GM21367 (cell line): ENCODE measurements around the gene UBFD1.
"Not testable (repeated sequence)": the region's sequence is repeated elsewhere in the genome, so short reads cannot be mapped to it uniquely, and the experiment has no call there.

Source experiments
- ATAC-seq: cut with Tn5 transposase; IDR thresholded peaks from one replicate; pipeline ENCODE4 v1.9.1; 2021; ENCODE audit not compliant: unreplicated experiment

UBFD1 gene

GRCh38 chr16:23524886-23525285, 32.6 kb upstream of the UBFD1 start:
- ATAC-seq = no peak

GRCh38 chr16:23527961-23528643, 29.4 kb upstream of the UBFD1 start:
- ATAC-seq = no peak

- ATAC-seq = no peak
Measured at GRCh38 chr16:23528644-23529310, 28.8 kb upstream of the UBFD1 start.

- ATAC-seq = no peak
Measured at GRCh38 chr16:23530062-23530461, 27.5 kb upstream of the UBFD1 start.

- ATAC-seq = no peak
Measured at GRCh38 chr16:23532448-23532847, 25.1 kb upstream of the UBFD1 start.

GRCh38 chr16:23534868-23535860, 22.4 kb upstream of the UBFD1 start:
- no peak for ATAC-seq

- no peak for ATAC-seq
Measured at GRCh38 chr16:23535901-23536300, 21.6 kb upstream of the UBFD1 start.

GRCh38 chr16:23537390-23537789, 20.1 kb upstream of the UBFD1 start:
- ATAC-seq = no peak

- ATAC-seq = no peak
Measured at GRCh38 chr16:23538919-23539278, 18.6 kb upstream of the UBFD1 start.

GRCh38 chr16:23539984-23540816, 17.3 kb upstream of the UBFD1 start:
- no peak for ATAC-seq

- not testable (repeated sequence) for ATAC-seq
Measured at GRCh38 chr16:23540817-23541178, 16.7 kb upstream of the UBFD1 start.

GRCh38 chr16:23544436-23544835, 13.1 kb upstream of the UBFD1 start:
- ATAC-seq = no peak

GRCh38 chr16:23549938-23550337, 7.6 kb upstream of the UBFD1 start:
- ATAC-seq = no peak

- no peak for ATAC-seq
Measured at GRCh38 chr16:23552161-23552560, 5.4 kb upstream of the UBFD1 start.

- ATAC-seq = no peak
Measured at GRCh38 chr16:23554536-23554935, 3.0 kb upstream of the UBFD1 start.

- peak; percentile 6 for ATAC-seq
Measured at GRCh38 chr16:23557779-23558702, 514 bp downstream of the UBFD1 start.

GRCh38 chr16:23561586-23561985, 4.1 kb downstream of the UBFD1 start:
- no peak for ATAC-seq

GRCh38 chr16:23562505-23562904, 5.0 kb downstream of the UBFD1 start:
- no peak for ATAC-seq

- ATAC-seq = no peak
Measured at GRCh38 chr16:23563186-23563585, 5.7 kb downstream of the UBFD1 start.
